Measurements from ENCODE around the gene SRSF4. TPM values are rescaled to one million over a fixed set of nuclear protein-coding genes. Genes with fewer than 3 reads are reported as not detected.
A peak's percentile ranks its signal among the peaks of the same experiment; 100 is the strongest.

SRSF4 gene
- total RNA-seq, 6 donors from 2014 or later, result 47.6 to 117 (median 74.0) TPM

DNA sequence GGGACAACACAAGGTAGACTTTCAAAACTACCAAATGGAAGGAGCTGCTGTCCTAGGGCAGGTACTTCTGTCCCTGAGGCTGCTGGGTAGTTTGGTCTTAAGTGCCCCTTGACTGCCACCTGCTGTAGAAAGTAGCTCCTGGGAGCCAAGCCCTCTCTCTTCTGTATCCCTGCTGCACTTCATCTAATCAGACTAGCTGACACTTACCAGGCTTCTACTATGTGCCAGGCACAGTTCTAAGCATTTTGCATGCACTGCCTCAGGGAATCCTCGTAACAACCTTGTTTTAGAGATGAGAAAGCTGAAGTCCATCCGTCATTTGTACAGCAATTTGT is 15.9 kb upstream of the SRSF4 start:
- ATAC-seq (ENCODE audit: low FRiP score in 2 of 2), result peak; percentile 45 to 71
- WGBS, 2 donors, result 71% methylated on average over 2 of the region's 2 CpGs
- no peak overlapping the region for H3K27ac ChIP-seq
- no peaks in the 10 kb centered on the region for H3K27me3 ChIP-seq
- H3K9me3 ChIP-seq, result no peaks in the 10 kb centered on the region
- TF ChIP-seq POLR2A (IDR thresholded peaks at IDR 0.05) (no peak), POLR2AphosphoS5 (IDR thresholded peaks at IDR 0.05) (no peak)
- TF ChIP-seq, protein P1, sequence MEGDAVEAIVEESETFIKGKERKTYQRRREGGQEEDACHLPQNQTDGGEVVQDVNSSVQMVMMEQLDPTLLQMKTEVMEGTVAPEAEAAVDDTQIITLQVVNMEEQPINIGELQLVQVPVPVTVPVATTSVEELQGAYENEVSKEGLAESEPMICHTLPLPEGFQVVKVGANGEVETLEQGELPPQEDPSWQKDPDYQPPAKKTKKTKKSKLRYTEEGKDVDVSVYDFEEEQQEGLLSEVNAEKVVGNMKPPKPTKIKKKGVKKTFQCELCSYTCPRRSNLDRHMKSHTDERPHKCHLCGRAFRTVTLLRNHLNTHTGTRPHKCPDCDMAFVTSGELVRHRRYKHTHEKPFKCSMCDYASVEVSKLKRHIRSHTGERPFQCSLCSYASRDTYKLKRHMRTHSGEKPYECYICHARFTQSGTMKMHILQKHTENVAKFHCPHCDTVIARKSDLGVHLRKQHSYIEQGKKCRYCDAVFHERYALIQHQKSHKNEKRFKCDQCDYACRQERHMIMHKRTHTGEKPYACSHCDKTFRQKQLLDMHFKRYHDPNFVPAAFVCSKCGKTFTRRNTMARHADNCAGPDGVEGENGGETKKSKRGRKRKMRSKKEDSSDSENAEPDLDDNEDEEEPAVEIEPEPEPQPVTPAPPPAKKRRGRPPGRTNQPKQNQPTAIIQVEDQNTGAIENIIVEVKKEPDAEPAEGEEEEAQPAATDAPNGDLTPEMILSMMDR (IDR thresholded peaks at IDR 0.05), result peak in 3 of 6 experiments; percentile 13 to 42 (median 16)
- DNase-seq, result peak in 1 of 2 donors; percentile 73
- H3K36me3 ChIP-seq, result peaks cover 0 to 70% (median 14%) of the 10 kb centered on the region in 4 donors
- H3K4me3 ChIP-seq, result no peak overlapping the region
- H3K4me1 ChIP-seq, result peaks cover 10 to 17% (median 11%) of the 10 kb centered on the region in 4 donors

DNA sequence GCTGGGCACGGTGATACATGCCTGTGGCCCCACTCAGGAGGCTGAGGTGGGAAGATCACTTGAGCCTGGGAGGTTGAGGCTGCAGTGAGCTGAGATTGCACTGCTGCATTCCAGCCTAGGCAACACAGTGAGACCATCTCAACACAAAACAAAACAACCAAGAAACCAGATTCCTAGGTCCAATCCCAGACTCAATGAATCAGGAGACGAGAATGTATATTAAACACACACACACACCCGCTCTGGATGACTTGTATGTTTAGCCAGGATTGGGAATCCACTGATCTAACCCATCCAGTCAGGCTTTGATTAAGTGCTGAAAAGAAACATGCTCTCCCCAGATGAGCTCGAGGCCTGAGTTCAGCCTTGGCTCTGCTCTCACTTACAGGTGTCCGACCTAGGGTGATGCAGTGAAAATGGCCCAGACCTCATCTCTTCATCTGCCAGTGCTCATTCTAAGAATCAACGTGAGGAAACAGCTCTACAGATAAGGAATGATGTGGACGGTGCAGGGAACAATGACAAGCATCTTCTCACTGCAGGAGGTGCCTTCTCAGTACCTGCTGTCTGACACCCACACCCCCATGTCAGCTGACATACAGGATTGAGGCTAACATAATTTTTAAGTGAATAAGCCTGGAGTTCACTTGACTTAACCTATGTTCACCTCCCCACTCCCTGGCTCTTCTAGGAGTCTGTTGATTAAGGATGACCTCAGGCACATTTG is 15.3 kb upstream of the SRSF4 start:
- peaks cover 5 to 11% (median 6%) of the 10 kb centered on the region in 4 donors for H3K4me1 ChIP-seq
- WGBS, 2 donors, result 89 to 93% methylated on average over 7 of the region's 7 CpGs
- H3K36me3 ChIP-seq, result peaks cover 0 to 70% (median 14%) of the 10 kb centered on the region in 4 donors
- no peak for TF ChIP-seq POLR2A (IDR thresholded peaks at IDR 0.05)
- TF ChIP-seq EP300 (IDR thresholded peaks at IDR 0.05), result no peak
- TF ChIP-seq, protein P1 (IDR thresholded peaks at IDR 0.05), result no peak
- no peak for TF ChIP-seq POLR2AphosphoS5 (IDR thresholded peaks at IDR 0.05)
- ATAC-seq (ENCODE audit: low FRiP score in 2 of 2) (no peak), DNase-seq (no peak)
- no peaks in the 10 kb centered on the region for H3K9me3 ChIP-seq
- no peaks in the 10 kb centered on the region for H3K27me3 ChIP-seq
- H3K4me3 ChIP-seq, result no peak overlapping the region
- H3K27ac ChIP-seq, result no peak overlapping the region

DNA sequence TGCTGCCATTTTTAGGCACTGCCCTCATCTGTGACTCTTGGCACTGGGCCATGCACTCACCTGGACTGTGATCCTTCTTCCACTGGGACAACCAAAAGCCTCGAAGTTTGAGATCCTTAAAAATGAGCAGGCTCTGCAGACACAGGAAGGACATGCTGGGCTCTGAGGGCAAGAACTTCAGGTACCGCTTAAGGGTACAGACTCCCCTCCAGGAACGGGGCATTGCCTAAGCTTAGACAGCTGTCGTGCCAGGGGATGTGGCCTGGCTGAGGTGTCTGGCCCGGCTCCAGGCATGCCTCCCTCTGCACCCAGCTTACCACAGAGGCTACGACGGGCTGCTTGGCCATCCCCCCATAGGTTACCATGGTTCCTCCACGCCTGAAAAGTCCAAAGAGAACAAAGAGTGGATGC is 14.2 kb upstream of the SRSF4 start:
- no peaks in the 10 kb centered on the region for H3K27me3 ChIP-seq
- WGBS, 2 donors, result 58 to 84% methylated on average over 5 to 8 of the region's 8 CpGs
- ATAC-seq (ENCODE audit: low FRiP score in 2 of 2) (no peak), DNase-seq (no peak)
- peaks cover 0 to 70% (median 9%) of the 10 kb centered on the region in 4 donors for H3K36me3 ChIP-seq
- H3K4me1 ChIP-seq, result no peaks in the 10 kb centered on the region
- TF ChIP-seq POLR2AphosphoS5 (IDR thresholded peaks at IDR 0.05), result no peak
- TF ChIP-seq, protein P1 (IDR thresholded peaks at IDR 0.05), result no peak
- TF ChIP-seq EP300 (IDR thresholded peaks at IDR 0.05), result no peak
- TF ChIP-seq POLR2A (IDR thresholded peaks at IDR 0.05), result no peak
- H3K9me3 ChIP-seq, result no peaks in the 10 kb centered on the region
- H3K4me3 ChIP-seq, result no peak overlapping the region
- no peak overlapping the region for H3K27ac ChIP-seq

DNA sequence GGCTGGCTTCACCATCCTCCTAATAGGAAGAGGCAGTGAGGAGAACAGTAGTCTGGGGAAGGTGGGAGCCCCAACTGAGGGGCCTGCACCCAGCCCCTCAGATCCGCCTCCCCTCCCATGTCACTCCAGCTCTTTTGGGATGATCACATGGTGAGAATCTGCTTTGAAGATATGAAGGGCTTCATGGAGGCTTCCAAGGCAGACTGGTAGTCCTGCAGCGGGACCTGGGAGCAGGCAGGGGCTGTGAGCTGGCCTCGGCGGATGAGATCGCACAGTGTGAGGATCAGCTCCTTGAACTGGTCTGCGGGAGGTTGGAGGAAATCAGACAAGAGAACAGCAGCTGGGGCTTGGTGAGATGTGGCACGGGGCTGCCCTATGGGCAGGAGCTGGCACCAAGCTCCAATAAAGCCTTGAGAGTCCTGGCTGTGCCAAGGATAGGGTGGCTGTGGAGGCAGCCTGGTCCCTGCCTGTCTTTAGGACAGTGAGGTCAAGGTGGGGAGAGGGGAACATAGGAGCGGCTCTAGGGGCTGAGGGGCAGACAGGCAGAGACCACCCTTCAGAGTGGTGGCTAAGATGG is 12.3 kb upstream of the SRSF4 start:
- WGBS, 2 donors, result 96 to 98% methylated on average over 8 of the region's 8 CpGs
- no peaks in the 10 kb centered on the region for H3K27me3 ChIP-seq
- no peaks in the 10 kb centered on the region for H3K9me3 ChIP-seq
- no peaks in the 10 kb centered on the region for H3K4me1 ChIP-seq
- no peak overlapping the region for H3K27ac ChIP-seq
- ATAC-seq (ENCODE audit: low FRiP score in 2 of 2), result no peak
- DNase-seq, result no peak
- TF ChIP-seq, protein P1 (IDR thresholded peaks at IDR 0.05), result no peak
- TF ChIP-seq EP300 (IDR thresholded peaks at IDR 0.05), result no peak
- no peak for TF ChIP-seq POLR2AphosphoS5 (IDR thresholded peaks at IDR 0.05)
- no peak for TF ChIP-seq POLR2A (IDR thresholded peaks at IDR 0.05)
- H3K4me3 ChIP-seq, result no peak overlapping the region
- peaks cover 0 to 52% (median 6%) of the 10 kb centered on the region in 4 donors for H3K36me3 ChIP-seq

All from upper lobe of left lung (tissue), 6 donors.